ENCODE data around the gene MMP14.

The MMP14 gene

DNA sequence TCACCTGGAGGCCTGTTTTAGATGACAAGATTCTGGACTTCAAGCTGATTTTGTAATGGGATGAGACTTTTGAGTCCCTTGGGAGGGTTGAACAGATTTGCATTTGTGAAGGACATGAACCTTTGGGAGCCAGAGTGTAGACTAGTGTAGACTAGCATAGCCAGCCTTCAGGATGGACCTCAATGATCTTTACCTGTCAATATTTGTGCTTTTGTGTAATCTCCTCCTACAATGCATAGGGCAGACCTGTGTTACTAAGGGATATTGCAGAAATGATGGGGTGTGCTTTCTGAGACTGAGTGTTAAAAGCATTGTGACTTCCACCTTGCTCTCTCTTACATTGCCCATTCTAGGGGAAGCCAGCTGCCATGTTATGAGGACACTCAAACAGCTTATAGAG lies 25.3 kb downstream of the MMP14 start:
- DNase-seq: no peak

DNA sequence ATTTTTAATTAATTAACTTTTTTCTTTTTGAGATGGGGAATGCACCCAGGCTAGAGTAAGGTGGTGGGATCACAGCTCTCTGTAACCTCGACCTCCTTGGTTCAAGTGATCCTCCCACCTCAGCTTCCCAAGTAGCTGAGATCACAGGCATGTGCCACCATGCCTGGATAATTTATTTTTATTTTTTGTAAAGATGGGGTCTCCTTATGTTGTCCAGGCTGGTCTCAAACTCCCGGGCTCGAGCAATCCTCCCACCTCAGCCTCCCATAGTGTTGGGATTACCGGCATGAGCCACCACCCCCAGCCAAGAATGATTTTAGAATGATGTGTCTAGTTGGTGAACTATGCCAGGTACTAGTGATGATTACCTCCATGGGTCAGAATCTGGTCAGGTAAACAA lies 28.6 kb downstream of the MMP14 start:
- no peak for DNase-seq

DNA sequence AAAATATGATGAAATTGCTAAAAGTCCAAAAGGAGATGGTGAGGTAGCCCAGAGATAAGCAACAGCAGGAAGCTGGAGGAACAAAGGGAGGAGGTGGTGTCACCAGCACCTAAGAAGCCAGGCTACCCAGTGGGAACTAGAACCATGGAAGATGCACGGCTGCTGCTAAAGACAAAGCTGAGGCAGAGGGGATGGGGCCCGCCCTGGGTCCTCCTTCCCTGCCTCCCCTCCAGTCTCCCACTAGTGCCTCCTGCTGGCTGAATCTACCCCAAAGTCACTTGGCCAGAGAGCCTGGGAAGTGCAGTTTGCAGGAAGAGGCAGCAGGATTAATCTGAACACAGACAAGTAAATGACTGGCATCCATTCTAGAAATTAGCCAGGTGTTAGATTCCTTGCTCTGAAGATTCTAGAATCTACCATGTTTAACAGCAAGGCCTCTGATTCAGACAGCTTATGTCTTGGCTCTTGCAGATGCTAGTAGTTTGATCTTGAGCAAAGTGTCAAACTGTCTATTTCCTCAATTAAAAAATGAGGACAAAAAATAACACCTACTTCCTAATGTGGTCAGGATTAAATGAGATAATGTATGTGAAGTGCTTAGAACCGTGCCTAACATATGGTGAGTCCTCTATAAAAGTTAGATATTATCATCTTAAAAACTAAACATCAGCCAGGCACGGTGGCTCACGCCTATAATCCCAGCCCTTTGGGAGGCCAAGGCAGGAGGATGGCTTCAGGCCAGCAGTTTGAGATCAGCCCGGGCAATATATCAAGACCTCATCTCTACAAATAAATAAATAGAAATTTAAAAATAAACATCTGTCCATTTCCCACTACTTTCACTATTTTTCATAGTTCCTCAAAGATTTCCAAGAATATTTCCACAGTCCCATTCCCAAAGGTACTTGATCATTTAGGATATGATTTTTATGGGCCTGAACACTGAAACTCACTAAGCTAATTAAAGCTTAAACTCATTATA lies 29.3 kb downstream of the MMP14 start:
- DNase-seq: no peak

DNA sequence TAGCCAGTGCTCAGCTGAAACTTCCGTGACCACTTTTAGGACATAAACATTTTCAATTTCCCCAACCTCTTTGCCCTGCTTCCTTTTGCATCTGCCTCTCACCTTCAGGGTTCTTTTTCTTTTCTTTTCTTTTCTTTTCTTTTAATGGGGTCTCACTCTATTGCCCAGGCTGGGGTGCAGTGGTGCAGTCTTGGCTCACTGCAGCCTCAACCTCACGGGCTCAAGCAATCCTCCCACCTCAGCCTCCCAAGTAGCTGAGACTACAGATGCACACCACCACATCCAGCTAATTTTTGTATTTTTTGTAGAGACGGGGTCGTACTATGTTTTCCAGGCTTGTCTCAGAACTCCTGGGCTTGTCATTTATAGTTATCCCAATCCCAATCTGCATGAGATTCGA lies 30.5 kb downstream of the MMP14 start:
- DNase-seq: no peak

DNA sequence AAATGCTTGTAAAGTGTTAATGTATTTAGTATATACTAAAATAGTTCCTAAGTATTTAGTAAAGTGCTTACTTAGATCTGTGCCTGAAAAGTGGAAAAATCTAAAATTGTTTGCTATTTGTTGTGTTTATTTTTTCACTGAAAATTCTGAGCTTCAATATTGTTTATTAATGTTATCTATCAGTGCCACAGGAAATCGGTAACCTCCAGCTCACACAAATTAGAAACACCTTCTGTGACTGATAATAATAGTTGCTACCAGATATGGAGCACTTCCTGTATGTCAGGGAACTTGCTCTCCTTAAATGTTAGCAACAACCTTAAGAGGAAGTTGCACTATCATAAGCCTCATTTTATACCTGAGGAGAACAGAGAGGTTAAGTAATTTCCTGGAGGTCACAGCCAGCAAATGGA lies 34.4 kb downstream of the MMP14 start:
- DNase-seq: no peak

DNA sequence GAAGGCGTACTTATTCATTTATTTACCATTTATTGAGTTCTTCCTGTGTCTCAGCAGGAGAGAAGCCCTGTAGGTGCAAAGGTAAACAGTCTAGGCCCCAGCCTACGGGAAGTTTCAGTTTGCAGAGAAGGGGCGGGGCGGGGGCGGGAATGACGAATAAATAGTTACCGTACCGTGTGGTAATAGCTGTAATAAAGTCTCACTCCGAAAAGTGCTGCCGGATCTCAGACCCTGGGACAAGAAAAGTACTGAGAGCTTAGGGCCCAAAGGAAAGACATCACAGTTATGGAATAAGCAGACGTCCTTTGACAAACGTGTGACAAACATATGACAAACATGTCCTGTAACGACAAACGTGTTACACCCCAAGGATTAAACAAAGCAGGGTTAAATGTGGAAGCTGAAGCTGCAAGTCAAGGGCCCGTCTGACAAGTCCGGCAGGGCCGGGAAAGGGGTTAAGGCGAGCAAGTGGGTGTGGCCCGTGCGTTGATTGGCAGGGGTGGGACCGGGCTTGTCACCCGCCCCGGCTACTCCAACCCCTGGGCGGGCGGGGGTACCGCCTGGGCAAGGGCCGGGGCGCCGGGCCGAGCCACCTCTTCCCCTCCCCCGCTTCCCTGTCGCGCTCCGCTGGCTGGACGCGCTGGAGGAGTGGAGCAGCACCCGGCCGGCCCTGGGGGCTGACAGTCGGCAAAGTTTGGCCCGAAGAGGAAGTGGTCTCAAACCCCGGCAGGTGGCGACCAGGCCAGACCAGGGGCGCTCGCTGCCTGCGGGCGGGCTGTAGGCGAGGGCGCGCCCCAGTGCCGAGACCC lies 35.0 kb downstream of the MMP14 start, which contains the start of gene LRP10:
Gene LRP10 (plus strand): TSS at position 517 of the 809 bp plus-strand sequence. CDS start 564 bp downstream, outside the sequence.
- peak; percentile 69 for DNase-seq

DNA sequence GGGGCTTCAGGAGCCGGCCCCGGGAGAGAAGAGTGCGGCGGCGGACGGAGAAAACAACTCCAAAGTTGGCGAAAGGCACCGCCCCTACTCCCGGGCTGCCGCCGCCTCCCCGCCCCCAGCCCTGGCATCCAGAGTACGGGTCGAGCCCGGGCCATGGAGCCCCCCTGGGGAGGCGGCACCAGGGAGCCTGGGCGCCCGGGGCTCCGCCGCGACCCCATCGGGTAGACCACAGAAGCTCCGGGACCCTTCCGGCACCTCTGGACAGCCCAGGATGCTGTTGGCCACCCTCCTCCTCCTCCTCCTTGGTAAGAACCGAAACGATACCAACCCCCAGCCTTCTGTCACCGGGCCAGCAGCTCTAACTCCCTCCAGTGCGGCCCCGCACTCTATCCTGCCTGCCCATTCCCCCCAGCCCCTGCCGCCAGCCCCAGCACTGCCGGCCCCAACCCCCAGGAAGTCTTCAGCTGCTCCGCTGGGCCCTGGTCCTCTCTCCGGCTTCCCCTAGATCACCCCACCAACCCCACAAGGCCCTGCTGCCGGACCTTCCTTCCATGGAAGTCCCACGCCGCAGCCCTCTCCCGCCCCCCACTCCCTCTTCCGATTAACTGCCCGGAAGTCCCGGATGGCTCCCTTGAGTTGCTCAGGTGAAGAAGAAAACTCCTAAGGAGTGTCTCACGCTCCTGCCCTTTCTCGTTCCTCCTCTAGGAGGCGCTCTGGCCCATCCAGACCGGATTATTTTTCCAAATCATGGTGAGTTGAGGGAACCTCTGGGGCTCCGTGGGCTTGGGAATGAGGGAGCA lies 35.8 kb downstream of the MMP14 start:
- DNase-seq: peak; percentile 79

DNA sequence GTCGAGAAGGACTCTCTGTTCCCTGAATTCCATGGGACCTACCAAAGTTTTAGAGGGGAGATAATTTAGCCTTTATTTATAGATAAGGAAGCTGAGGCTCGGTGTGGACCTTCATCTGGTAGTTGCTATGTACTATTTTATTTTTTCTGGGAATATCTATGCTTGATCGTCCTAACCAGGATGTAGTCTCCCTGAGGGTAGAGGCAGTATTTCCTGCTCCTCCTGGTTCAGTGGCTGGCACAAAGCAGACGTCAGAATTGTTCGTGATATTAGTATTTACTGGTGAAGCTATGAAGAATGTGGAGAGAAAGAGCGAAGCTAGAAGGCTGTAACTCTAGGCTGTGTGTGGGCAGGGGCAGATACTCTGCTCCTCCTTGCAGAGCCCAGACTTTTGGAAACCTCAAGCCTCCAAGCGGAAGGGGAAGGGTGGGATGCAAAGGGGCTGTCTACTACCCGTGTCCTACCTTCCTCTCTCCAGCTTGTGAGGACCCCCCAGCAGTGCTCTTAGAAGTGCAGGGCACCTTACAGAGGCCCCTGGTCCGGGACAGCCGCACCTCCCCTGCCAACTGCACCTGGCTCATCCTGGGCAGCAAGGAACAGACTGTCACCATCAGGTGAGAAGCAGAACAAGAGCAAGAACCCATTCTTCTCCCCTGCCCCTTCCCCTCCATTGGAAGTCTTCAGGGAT lies 36.6 kb downstream of the MMP14 start:
- no peak for DNase-seq

DNA sequence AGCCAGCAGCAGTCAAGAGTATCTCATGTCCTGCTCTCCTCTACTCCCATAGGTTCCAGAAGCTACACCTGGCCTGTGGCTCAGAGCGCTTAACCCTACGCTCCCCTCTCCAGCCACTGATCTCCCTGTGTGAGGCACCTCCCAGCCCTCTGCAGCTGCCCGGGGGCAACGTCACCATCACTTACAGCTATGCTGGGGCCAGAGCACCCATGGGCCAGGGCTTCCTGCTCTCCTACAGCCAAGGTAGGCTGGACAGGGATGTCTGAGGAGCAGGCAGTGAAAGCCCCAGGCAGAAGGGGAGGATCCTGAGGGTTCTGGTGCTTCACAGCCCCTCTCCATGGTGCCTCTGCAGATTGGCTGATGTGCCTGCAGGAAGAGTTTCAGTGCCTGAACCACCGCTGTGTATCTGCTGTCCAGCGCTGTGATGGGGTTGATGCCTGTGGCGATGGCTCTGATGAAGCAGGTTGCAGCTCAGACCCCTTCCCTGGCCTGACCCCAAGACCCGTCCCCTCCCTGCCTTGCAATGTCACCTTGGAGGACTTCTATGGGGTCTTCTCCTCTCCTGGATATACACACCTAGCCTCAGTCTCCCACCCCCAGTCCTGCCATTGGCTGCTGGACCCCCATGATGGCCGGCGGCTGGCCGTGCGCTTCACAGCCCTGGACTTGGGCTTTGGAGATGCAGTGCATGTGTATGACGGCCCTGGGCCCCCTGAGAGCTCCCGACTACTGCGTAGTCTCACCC lies 38.8 kb downstream of the MMP14 start:
- no peak for DNase-seq

DNA sequence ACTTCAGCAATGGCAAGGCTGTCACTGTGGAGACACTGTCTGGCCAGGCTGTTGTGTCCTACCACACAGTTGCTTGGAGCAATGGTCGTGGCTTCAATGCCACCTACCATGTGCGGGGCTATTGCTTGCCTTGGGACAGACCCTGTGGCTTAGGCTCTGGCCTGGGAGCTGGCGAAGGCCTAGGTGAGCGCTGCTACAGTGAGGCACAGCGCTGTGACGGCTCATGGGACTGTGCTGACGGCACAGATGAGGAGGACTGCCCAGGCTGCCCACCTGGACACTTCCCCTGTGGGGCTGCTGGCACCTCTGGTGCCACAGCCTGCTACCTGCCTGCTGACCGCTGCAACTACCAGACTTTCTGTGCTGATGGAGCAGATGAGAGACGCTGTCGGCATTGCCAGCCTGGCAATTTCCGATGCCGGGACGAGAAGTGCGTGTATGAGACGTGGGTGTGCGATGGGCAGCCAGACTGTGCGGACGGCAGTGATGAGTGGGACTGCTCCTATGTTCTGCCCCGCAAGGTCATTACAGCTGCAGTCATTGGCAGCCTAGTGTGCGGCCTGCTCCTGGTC lies 39.4 kb downstream of the MMP14 start:
- no peak for DNase-seq

DNA sequence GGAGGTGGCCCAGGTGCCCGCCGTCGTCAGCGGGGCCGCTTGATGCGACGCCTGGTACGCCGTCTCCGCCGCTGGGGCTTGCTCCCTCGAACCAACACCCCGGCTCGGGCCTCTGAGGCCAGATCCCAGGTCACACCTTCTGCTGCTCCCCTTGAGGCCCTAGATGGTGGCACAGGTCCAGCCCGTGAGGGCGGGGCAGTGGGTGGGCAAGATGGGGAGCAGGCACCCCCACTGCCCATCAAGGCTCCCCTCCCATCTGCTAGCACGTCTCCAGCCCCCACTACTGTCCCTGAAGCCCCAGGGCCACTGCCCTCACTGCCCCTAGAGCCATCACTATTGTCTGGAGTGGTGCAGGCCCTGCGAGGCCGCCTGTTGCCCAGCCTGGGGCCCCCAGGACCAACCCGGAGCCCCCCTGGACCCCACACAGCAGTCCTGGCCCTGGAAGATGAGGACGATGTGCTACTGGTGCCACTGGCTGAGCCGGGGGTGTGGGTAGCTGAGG lies 40.7 kb downstream of the MMP14 start:
- DNase-seq: no peak

DNA sequence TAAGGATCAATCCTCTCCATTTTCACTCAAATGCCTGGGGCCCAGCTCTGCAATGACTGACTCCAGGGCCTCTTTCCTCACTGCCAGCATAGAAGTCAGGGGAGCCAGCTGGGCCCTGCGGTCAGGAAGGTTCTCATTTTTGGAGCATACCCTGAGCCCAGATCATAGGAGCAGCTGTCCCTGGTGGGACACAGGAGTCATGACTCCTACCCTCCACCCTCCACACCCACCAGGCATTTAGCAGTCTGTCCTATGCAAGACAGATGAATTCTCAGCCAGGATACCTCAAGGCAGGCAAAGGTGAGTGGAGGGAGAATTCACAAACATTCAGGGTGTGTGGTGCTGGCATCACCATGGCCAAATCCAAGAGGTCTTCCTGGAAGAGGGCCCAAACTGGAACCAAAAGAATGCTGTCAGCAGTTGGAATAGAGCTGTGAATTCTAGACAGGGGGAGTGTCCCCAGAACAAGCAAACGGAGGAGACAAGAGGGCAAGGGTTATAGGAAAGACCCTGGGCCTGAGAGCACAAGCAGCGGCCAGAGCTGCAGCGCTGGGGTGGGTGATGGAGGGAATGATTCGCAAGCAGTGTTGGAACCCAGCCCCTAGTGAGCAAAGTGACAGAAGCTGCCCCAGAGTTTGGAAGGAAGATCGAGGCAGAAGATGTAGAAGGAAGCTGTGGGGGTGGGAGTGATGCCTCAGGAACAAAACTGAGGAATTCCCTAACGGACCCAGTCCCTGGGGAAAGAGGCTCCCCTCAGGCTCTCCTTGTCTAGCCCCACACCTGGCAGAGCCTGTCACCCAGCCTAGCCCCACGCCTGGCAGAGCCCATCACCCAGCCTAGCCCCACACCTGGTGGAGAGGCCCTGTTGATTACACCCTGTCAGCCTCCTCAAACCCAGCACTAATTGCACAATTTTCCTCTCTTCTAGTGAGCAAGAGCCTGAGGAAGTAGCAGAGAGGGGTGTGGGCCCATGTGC lies 42.2 kb downstream of the MMP14 start:
- DNase-seq: no peak

DNA sequence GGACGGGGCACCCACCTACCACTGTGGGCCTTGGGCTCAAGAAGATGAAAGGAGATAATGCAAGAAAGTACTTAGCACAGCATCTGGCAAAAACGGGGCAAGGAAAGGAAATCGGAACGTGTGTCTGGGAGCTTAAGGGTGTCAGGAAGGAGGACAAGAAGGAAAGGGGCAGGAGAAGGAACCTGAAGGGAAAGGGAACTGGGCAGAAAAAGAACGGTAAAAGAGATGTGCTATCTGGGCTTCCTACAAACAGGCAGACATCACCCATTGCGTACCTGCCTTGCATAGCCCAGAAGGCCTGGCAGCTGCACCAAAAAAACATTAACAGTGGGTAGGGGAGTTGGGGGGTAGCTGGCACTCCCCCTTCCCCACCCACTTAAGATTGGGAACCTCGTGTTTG lies 45.7 kb downstream of the MMP14 start:
- no peak for DNase-seq

DNA sequence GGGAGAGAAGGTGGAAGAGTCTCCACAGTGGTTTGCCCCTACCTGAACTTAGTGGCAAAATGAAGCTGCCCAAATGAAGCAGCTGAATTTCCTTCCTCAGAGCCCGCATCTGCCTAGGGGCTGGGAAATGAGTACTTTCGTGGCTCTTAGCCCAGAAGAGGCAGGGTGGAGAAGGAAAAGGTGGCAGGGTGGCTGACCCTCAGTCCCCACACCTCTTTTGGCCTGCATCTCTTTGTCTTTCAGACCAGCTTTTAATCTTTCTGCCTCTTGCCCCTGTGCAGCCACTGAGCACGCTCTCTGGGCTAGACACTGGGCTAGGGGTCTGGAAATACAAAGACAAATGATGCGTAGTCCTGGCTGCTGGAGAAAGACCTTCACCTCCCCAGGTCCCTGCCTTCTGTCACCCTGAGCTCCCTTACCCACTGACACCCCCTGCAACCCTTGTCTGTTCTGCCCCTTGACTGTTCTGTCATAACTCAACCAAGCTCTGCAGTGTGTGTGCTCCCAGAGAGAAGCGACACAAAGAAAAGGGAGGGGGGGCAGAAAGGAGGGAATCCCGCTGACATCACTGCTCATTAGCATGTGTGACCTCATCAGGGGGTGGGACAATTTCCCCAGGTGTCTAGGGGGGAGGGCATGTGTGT lies 46.3 kb downstream of the MMP14 start:
- peak; percentile 30 for DNase-seq

DNA sequence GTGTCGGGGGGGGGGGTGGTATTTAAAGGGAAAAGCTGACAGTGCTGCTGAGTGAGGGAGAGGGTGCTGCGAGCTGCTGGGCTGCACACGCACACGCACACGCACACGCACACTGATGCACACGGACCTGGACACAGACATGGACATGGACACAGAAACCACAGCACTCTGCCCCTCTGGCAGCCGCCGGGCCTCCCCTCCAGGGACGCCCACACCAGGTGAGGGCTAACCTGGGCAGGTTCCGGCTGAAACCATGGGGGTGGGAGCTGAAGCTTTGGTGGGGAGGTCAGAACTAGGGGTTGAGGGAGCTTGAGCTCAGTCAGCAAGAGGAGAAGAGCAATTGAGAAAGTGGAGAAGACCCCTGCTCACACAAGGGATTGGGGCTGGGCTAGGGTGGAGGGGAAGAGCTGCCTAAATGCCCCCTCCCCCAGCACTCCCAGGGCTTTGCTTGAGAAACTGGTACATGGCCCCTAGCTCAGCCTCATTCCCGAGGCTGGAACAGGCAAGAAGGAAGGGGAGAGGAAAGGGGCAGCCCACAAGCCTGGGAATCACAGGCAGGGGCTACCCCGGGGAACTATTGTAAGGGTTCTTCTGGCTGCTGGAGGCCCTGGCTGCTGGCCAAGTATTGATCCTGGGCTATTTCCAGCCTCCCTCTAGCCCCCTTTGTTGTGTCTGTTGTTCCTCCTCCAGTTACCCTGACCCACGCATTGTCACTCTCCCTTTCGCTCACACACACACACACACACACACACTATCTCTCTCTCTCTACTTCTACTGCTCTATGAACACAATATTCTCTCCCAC lies 47.0 kb downstream of the MMP14 start, which contains the start of gene REM2:
Gene REM2 (plus strand): TSS at position 50 of the 804 bp plus-strand sequence. CDS start 66 bp downstream, at position 116.
- no peak for DNase-seq

DNA sequence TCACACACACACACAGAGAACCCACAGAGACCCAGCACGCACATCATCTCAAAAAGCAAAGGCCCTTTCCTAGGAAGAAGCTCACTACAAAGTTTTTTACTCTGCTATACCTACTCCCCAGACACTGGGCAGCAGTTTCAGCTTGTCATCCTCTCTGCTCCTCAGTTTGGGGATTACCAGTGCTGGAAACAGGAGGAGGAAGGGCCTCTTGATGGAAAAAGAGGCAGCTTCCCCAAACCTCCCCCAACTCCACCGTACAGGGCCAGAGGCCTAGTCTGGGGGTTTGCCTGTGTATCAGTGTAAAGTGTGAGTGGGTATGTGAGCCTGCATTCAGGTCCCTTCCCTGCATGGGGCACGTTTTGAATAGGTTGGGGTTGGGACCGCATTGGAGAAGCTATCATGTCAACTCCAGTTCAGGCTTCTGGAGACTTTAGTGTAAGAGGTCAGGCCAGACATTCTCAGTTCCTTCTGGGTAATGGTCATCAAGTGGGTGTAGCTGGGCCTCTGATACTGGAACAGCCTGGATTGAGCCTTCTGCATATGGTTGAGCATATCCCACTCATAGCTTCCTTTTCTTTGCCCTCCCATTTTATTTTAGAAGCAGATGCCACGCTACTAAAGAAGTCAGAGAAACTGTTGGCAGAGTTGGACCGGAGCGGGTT lies 47.8 kb downstream of the MMP14 start:
- no peak for DNase-seq

DNA sequence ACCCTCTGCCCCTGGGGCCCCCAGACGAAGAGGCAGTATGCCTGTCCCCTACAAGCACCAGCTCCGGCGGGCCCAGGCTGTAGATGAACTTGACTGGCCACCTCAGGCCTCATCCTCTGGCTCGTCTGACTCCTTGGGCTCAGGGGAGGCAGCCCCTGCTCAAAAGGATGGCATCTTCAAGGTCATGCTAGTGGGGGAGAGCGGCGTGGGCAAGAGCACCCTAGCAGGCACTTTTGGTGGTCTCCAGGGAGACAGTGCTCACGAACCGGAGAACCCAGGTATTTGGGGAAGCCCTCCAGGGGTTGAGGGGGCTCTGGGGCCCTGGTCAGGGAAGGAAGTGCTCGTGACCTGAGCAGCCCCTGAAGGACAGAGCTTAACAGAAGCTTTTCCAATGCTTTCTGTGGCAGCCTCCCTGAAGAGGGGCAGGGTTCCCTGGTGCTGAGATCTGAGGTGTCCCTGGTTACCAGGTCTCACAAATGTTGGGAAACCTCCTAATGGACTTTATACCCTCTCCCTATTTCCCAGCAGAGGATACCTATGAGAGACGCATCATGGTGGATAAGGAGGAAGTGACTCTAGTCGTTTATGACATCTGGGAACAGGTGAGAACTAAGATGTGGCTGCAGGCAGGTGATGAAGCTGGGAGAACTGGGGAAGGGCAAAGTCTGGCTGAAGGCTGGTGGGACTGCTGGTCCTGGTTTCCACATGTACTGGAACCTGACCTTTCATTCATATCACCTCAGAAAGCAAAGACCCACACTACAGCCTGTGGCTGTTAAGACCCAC lies 48.5 kb downstream of the MMP14 start:
- DNase-seq: no peak

All from fibroblast of skin of right quadriceps (primary cell).